Prostate gland (tissue), 2 donors: ENCODE measurements around the gene RAB6A.

ENCODE experiments used
- POLR2A ChIP-seq: fragments of 450-650 bp; IDR thresholded peaks from one replicate; pipeline ENCODE4 v1.6.1; 2016; ENCODE audit warnings: antibody characterized with exemption, mild to moderate bottlenecking
- POLR2AphosphoS5 ChIP-seq: sonication (generic); formaldehyde crosslinking; IDR thresholded peaks from one replicate; pipeline ENCODE4 v1.6.1; 2017; ENCODE audit warnings: antibody characterized with exemption
- TF ChIP-seq, protein P1 (sequence below), 4 experiments: fragments of 200-600 bp in 2 of 4; fragments of 450-650 bp in 2 of 4; sonication (generic) in 2 of 4; IDR thresholded peaks; 1 replicate in 3 of 4; 2 replicates in 1 of 4; pipeline ENCODE4 v1.5.1; 2016 to 2019; ENCODE audit warnings: antibody characterized with exemption in 4 of 4, mild to moderate bottlenecking in 2 of 4, moderate library complexity in 2 of 4

- TF ChIP-seq, protein P1, sequence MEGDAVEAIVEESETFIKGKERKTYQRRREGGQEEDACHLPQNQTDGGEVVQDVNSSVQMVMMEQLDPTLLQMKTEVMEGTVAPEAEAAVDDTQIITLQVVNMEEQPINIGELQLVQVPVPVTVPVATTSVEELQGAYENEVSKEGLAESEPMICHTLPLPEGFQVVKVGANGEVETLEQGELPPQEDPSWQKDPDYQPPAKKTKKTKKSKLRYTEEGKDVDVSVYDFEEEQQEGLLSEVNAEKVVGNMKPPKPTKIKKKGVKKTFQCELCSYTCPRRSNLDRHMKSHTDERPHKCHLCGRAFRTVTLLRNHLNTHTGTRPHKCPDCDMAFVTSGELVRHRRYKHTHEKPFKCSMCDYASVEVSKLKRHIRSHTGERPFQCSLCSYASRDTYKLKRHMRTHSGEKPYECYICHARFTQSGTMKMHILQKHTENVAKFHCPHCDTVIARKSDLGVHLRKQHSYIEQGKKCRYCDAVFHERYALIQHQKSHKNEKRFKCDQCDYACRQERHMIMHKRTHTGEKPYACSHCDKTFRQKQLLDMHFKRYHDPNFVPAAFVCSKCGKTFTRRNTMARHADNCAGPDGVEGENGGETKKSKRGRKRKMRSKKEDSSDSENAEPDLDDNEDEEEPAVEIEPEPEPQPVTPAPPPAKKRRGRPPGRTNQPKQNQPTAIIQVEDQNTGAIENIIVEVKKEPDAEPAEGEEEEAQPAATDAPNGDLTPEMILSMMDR (IDR thresholded peaks at IDR 0.05): no peak
- TF ChIP-seq POLR2AphosphoS5: no peak
- no peak for TF ChIP-seq POLR2A
Observed at GRCh38 chr11:73650400-73650799, 110.5 kb downstream of the RAB6A start.
